Glutamatergic neuron (in vitro differentiated cells): Measurements from ENCODE around the gene DCANP1. TPM values are rescaled to one million over a fixed set of nuclear protein-coding genes. Genes with fewer than 3 reads are reported as not detected.

Experiments
- DNase-seq: peaks from one replicate; pipeline ENCODE4 v3.0.0; 2022
- H3K27ac Mint-ChIP-seq: one replicate; pipeline ENCODE4 v1.8.0; 2020; ENCODE audit warnings: mild to moderate bottlenecking, mixed read lengths, inconsistent platforms; ENCODE audit not compliant: unreplicated experiment
- H3K27me3 Mint-ChIP-seq: one replicate; pipeline ENCODE4 v1.8.0; 2020; ENCODE audit warnings: mild to moderate bottlenecking, moderate library complexity, mixed read lengths, inconsistent platforms; ENCODE audit not compliant: unreplicated experiment
- H3K36me3 Mint-ChIP-seq: one replicate; pipeline ENCODE4 v1.8.0; 2020; ENCODE audit warnings: mild to moderate bottlenecking, mixed read lengths, inconsistent platforms; ENCODE audit not compliant: unreplicated experiment
- H3K4me1 Mint-ChIP-seq: one replicate; pipeline ENCODE4 v1.8.0; 2020; ENCODE audit warnings: mild to moderate bottlenecking, low read depth, mixed read lengths, inconsistent platforms; ENCODE audit not compliant: unreplicated experiment
- H3K4me3 Mint-ChIP-seq: one replicate; pipeline ENCODE4 v1.8.0; 2020; ENCODE audit warnings: mild to moderate bottlenecking, mixed read lengths, inconsistent platforms; ENCODE audit not compliant: unreplicated experiment
- H3K9me3 Mint-ChIP-seq: one replicate; pipeline ENCODE4 v1.8.0; 2020; ENCODE audit warnings: mild to moderate bottlenecking, moderate library complexity, mixed read lengths, inconsistent platforms; ENCODE audit not compliant: unreplicated experiment
- CTCF ChIP-seq: fragments of 200-600 bp; sonication (generic); IDR thresholded peaks from one replicate; pipeline ENCODE4 v1.5.0; 2021; ENCODE audit not compliant: partially characterized antibody, unreplicated experiment
- total RNA-seq: library from RNA; stranded (reverse); fragmentation: NEBNext Ultra II Directional; extraction: Animal tissue kit (Norgen Biotek cat#: 25700); gene quantifications from one replicate; pipeline ENCODE4 v1.2.1, GENCODE V29; 2021; ENCODE audit not compliant: unreplicated experiment

DCANP1 gene
- total RNA-seq, 1 donor from 2014 or later, result not detected

DNA sequence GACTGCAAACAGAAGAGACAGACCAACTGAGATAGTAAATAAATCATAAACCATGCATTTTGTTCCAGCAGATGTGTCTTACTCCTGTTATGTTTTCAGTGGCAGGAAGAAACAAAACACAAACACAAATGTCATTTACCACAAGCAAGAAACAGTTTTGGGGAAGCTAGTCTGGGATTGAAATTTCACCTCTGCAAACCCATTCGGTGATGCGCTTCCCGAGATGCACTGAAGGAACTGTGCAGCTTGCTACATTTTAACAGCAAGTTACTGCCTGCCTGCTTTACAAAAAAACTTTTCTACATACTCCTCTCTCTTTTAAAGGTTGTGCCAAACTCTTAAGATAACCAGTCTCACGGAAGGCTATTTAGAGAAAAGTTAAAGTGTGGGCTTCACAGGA, 51.3 kb downstream of the DCANP1 start:
- no peak for TF ChIP-seq CTCF
- no peak overlapping the region for H3K27ac Mint-ChIP-seq
- peaks cover 11% of the 10 kb centered on the region for H3K27me3 Mint-ChIP-seq
- H3K9me3 Mint-ChIP-seq, result peaks cover 1% of the 10 kb centered on the region
- H3K36me3 Mint-ChIP-seq, result no peaks in the 10 kb centered on the region
- peak overlapping the region; percentile 55 for H3K4me3 Mint-ChIP-seq
- H3K4me1 Mint-ChIP-seq, result peaks cover 36% of the 10 kb centered on the region
- no peak for DNase-seq

GRCh38 chr5:135395451-135395850, 51.7 kb downstream of the DCANP1 start:
- H3K27ac Mint-ChIP-seq, result peak overlapping the region; percentile 29

More at GRCh38 chr5:135395451-135395850, 51.7 kb downstream of the DCANP1 start:
- peaks cover 34% of the 10 kb centered on the region for H3K4me1 Mint-ChIP-seq
- H3K4me3 Mint-ChIP-seq, result peak overlapping the region; percentile 55
- no peak for TF ChIP-seq CTCF
- H3K9me3 Mint-ChIP-seq, result peaks cover 1% of the 10 kb centered on the region
- DNase-seq, result no peak
- peaks cover 10% of the 10 kb centered on the region for H3K27me3 Mint-ChIP-seq
- no peaks in the 10 kb centered on the region for H3K36me3 Mint-ChIP-seq

Other genes starting within 250 kb of the DCANP1 start
- gene MACROH2A1, start 48.1 kb downstream of the DCANP1 start, total RNA-seq, result 215 TPM
- gene TIFAB, start 5.0 kb upstream of the DCANP1 start, total RNA-seq, result not detected
- gene NEUROG1, start 88.6 kb upstream of the DCANP1 start, total RNA-seq, result 222 TPM
- 0.32 TPM for gene CXCL14, start 131.6 kb upstream of the DCANP1 start, total RNA-seq